ENCODE results near the gene FPR3. TPM values are rescaled to one million over a fixed set of nuclear protein-coding genes. Genes with fewer than 3 reads are reported as not detected.
A peak's percentile ranks its signal among the peaks of the same experiment; 100 is the strongest.

Gene FPR3
- total RNA-seq, 1 donor from 2014 or later = not detected

DNA sequence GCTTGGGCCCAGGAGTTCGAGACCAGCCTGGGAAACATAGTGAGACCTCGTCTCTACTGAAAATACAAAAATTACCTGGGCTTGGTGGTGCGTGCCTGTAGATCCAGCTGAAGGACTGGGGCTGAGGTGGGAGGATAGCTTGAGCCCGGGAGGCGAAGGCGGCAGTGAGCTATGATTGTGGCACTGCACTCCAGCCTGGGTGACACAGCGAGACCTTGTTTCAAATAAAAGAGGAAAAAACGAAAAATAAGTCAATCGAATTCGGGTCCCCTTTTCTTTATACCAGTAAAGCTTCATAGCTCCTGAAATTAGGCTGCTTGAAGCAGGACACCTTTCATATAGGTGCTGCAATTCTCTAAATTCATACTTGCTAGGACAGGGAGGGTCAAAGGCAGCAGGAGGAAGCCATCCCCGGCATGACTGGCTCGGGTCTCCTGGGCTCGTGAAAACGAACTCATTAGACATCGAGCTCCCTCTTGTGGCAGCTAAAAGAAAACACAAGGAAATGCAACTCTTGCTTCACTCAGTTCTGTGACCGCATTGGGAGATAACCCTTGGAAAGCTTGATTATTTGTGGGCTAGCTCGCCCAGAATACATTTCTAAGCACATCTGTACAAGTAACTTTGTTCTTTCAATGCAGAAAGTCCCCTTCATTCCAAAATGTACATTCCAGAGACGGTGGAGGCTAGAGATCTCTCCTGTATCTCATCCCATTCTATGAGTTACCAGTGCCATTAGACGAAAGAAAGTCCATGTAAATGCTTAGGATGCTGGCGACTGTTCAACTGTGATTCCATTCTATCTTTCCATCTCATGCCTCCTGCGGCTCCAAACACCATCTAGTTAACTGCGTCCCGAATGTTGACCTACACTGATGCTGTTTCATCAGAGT is 17.1 kb upstream of the FPR3 start:
- H3K27me3 Mint-ChIP-seq (ENCODE audit: unreplicated experiment) = peaks cover 21% of the 10 kb centered on the region
- peaks cover 2% of the 10 kb centered on the region for H3K4me1 Mint-ChIP-seq (ENCODE audit: unreplicated experiment)
- no peak overlapping the region for H3K4me3 Mint-ChIP-seq (ENCODE audit: unreplicated experiment)
- H3K27ac Mint-ChIP-seq (ENCODE audit: unreplicated experiment) = no peak overlapping the region
- TF ChIP-seq, protein P1, sequence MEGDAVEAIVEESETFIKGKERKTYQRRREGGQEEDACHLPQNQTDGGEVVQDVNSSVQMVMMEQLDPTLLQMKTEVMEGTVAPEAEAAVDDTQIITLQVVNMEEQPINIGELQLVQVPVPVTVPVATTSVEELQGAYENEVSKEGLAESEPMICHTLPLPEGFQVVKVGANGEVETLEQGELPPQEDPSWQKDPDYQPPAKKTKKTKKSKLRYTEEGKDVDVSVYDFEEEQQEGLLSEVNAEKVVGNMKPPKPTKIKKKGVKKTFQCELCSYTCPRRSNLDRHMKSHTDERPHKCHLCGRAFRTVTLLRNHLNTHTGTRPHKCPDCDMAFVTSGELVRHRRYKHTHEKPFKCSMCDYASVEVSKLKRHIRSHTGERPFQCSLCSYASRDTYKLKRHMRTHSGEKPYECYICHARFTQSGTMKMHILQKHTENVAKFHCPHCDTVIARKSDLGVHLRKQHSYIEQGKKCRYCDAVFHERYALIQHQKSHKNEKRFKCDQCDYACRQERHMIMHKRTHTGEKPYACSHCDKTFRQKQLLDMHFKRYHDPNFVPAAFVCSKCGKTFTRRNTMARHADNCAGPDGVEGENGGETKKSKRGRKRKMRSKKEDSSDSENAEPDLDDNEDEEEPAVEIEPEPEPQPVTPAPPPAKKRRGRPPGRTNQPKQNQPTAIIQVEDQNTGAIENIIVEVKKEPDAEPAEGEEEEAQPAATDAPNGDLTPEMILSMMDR (IDR thresholded peaks at IDR 0.05) = peak; percentile 80
- no peaks in the 10 kb centered on the region for H3K9me3 Mint-ChIP-seq (ENCODE audit: unreplicated experiment)
- DNase-seq (ENCODE audit: extremely low spot score, unreplicated experiment) = no peak
- H3K36me3 Mint-ChIP-seq (ENCODE audit: unreplicated experiment) = no peaks in the 10 kb centered on the region

DNA sequence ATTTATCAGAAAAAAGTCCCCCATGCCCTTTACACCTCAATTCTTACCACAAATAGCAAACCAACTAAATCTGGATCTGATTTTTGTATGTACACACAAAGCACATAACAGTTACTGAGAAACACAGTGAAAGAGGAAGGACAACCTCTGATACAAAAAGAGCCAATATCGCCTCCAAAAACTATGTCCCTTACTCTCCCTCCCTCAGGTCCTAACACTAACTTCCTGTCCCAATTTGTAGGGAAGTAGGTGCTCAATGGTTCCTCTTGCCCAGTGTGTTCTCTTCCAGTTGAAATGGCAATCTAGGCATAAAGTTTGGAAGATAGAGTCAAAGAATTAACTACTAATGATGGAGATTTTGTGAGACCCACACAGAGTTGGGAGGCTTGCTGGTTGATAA is 15.8 kb upstream of the FPR3 start:
- Mint-ChIP-seq H3K9me3 (ENCODE audit: unreplicated experiment) (no peaks in the 10 kb centered on the region), H3K4me1 (ENCODE audit: unreplicated experiment) (peaks cover 2% of the 10 kb centered on the region), H3K27ac (ENCODE audit: unreplicated experiment) (no peak overlapping the region), H3K4me3 (ENCODE audit: unreplicated experiment) (no peak overlapping the region), H3K36me3 (ENCODE audit: unreplicated experiment) (no peaks in the 10 kb centered on the region), H3K27me3 (ENCODE audit: unreplicated experiment) (peaks cover 21% of the 10 kb centered on the region)
- TF ChIP-seq, protein P1 (IDR thresholded peaks at IDR 0.05) = no peak
- no peak for DNase-seq (ENCODE audit: extremely low spot score, unreplicated experiment)

DNA sequence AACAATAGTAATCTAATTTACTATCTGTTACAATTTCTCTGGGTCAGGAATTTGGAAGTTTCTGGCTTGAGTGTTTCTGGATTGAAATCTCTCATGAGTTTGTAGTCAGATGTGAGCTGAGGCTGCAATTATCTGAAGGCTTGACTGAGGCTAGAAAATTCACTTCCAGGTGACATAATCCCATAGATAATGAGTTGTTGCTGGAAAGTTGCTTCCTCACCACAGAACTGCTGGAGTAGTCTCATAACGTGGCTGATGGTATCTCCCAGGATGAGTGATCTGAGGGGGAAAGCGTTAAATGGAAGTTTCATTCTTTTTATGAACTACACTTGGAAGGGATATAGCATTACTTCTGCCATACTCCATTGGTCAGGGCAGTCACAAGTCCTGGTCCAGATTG is 15.3 kb upstream of the FPR3 start:
- H3K9me3 Mint-ChIP-seq (ENCODE audit: unreplicated experiment) = no peaks in the 10 kb centered on the region
- no peak for DNase-seq (ENCODE audit: extremely low spot score, unreplicated experiment)
- peaks cover 19% of the 10 kb centered on the region for H3K27me3 Mint-ChIP-seq (ENCODE audit: unreplicated experiment)
- peaks cover 2% of the 10 kb centered on the region for H3K4me1 Mint-ChIP-seq (ENCODE audit: unreplicated experiment)
- H3K4me3 Mint-ChIP-seq (ENCODE audit: unreplicated experiment) = no peak overlapping the region
- TF ChIP-seq, protein P1 (IDR thresholded peaks at IDR 0.05) = no peak
- no peak overlapping the region for H3K27ac Mint-ChIP-seq (ENCODE audit: unreplicated experiment)
- no peaks in the 10 kb centered on the region for H3K36me3 Mint-ChIP-seq (ENCODE audit: unreplicated experiment)

DNA sequence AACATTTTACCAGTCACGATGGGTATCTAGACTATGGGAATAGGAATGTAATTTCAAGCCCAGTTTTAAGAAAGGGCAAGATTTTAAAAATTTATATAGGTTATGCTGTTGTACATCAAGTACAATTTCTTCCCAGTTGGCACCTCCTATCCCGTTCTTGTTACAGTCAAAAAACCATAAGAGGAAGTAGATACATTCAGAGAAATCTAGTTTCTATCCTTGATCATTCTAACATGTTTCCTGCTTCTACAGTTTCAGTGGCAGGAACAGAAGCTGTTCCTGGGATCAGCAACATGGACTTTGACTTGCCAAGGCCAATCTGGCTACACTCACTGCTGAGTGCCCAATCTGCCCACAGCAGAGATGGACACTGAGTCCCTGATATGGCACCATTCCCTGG is 14.7 kb upstream of the FPR3 start:
- H3K9me3 Mint-ChIP-seq (ENCODE audit: unreplicated experiment) = no peaks in the 10 kb centered on the region
- peaks cover 17% of the 10 kb centered on the region for H3K27me3 Mint-ChIP-seq (ENCODE audit: unreplicated experiment)
- TF ChIP-seq, protein P1 (IDR thresholded peaks at IDR 0.05) = no peak
- H3K4me1 Mint-ChIP-seq (ENCODE audit: unreplicated experiment) = peaks cover 2% of the 10 kb centered on the region
- H3K36me3 Mint-ChIP-seq (ENCODE audit: unreplicated experiment) = no peaks in the 10 kb centered on the region
- no peak overlapping the region for H3K4me3 Mint-ChIP-seq (ENCODE audit: unreplicated experiment)
- no peak for DNase-seq (ENCODE audit: extremely low spot score, unreplicated experiment)
- H3K27ac Mint-ChIP-seq (ENCODE audit: unreplicated experiment) = no peak overlapping the region

DNA sequence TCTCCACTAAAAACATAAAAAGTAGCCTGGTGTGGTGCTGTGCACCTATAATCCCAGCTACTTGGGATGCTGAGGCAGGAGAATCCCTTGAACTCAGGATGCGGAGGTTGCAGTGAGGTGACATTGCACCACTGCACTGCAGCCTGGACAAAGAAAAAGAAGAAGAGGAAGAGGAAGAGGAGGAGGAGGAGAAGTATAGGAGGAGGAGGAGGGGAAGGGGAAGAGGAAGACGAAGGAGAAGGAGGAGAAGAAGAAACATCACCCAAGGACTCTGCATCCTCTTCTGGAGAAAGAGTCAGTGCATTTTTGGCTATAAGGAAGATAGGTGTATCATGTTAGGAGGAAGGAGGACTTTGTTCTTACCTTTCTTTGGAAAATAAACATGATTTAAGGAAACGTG is 13.0 kb upstream of the FPR3 start:
- no peak for DNase-seq (ENCODE audit: extremely low spot score, unreplicated experiment)
- Mint-ChIP-seq H3K4me3 (ENCODE audit: unreplicated experiment) (no peak overlapping the region), H3K27ac (ENCODE audit: unreplicated experiment) (no peak overlapping the region), H3K36me3 (ENCODE audit: unreplicated experiment) (no peaks in the 10 kb centered on the region), H3K27me3 (ENCODE audit: unreplicated experiment) (peaks cover 8% of the 10 kb centered on the region), H3K9me3 (ENCODE audit: unreplicated experiment) (no peaks in the 10 kb centered on the region), H3K4me1 (ENCODE audit: unreplicated experiment) (peaks cover 2% of the 10 kb centered on the region)
- TF ChIP-seq, protein P1 (IDR thresholded peaks at IDR 0.05) = no peak
